ENCODE data around the gene BRIP1.

BRIP1 gene

GRCh38 chr17:61875285-61875684 lies 12.0 kb upstream of the BRIP1 start:
- TF ChIP-seq GATA3 (IDR thresholded peaks at IDR 0.05; ENCODE audit: low read depth, low read length) (no peak), GATA2 (IDR thresholded peaks at IDR 0.05; ENCODE audit: low read depth, low read length) (no peak)

DNA sequence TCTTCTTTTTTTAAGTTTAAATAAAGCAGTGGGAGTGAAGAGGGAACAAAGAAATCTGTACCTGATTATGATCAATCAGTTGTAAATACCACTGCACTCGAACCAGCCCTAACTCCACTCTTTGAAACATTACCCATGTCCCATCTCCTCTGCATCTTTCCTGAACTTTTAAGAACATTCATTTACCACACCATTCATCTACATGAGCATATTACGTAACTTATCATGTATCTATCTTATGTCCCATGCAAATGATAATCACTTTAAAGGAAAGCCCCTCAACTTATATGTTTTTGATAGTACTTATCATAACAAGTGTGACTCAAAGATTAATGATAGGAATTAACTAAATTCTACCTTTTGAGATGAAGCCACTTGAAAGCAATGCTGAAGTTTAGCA lies 10.7 kb upstream of the BRIP1 start:
- TF ChIP-seq GATA2 (IDR thresholded peaks at IDR 0.05; ENCODE audit: low read depth, low read length) (no peak), GATA3 (IDR thresholded peaks at IDR 0.05; ENCODE audit: low read depth, low read length) (no peak)

GRCh38 chr17:61872099-61872498 lies 8.8 kb upstream of the BRIP1 start:
- TF ChIP-seq GATA3 (IDR thresholded peaks at IDR 0.05; ENCODE audit: low read depth, low read length): no peak
- no peak for TF ChIP-seq GATA2 (IDR thresholded peaks at IDR 0.05; ENCODE audit: low read depth, low read length)

DNA sequence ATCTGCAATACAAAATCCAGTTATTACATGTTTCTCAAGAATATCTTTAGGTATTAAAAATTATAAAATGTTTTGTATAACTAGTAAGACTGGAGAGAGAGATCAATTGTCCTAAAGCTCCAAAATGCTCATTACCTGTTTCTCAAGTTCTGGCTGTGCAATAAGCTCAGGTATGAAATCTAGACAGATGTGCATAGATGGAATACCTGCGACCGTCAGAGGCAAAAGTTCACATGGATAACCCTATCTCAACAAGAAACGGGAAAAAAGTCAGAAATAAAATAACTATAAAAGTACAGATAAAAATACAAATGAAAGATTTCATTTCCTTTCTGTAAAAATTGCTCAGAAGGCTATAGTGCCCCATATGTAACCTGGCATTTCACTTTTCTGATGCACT lies 5.8 kb upstream of the BRIP1 start:
- TF ChIP-seq GATA2 (IDR thresholded peaks at IDR 0.05; ENCODE audit: low read depth, low read length) (no peak), GATA3 (IDR thresholded peaks at IDR 0.05; ENCODE audit: low read depth, low read length) (no peak)

DNA sequence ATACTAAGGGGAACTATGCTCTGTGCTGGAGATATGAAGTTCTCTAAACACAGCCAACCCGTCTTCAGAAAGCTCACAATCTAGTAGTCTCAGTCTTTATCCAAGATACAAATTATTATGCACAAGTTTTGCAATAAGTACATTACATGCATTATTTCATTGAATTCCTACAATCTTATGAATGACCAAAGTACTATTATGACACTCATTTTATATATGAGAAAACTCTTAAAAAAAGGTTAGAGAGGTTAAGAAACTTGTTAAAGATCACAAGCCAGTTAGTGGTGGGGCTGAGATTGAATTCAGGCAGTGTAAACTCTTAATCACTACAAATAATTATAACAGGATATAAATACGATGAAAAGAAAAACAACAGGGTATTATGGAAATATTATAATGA lies 4.7 kb upstream of the BRIP1 start:
- no peak for TF ChIP-seq GATA3 (IDR thresholded peaks at IDR 0.05; ENCODE audit: low read depth, low read length)
- no peak for TF ChIP-seq GATA2 (IDR thresholded peaks at IDR 0.05; ENCODE audit: low read depth, low read length)

DNA sequence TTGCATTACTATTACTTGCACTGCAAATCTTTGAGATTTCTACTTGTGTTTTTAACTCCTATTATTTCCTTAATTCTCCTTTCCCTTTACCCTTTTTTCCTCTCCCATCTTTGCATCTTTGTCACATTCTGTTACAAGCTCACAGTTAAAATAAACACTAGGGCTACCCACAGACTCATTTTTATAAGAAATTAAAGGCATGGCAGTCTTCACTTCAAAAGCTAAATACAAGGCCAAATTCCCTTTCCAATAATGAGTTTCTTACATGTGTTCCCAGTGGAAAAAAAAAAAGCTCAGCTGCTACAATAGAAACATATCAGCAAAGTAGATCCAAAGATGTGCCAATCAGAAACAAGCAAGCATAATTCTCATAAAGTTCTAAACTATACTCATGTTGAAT lies 3.7 kb upstream of the BRIP1 start:
- TF ChIP-seq GATA3 (IDR thresholded peaks at IDR 0.05; ENCODE audit: low read depth, low read length): no peak
- no peak for TF ChIP-seq GATA2 (IDR thresholded peaks at IDR 0.05; ENCODE audit: low read depth, low read length)

- TF ChIP-seq GATA2 (IDR thresholded peaks at IDR 0.05; ENCODE audit: low read depth, low read length): no peak
- TF ChIP-seq GATA3 (IDR thresholded peaks at IDR 0.05; ENCODE audit: low read depth, low read length): no peak
These were observed 436 bp upstream of the BRIP1 start for GRCh38 chr17:61863801-61864126.

DNA sequence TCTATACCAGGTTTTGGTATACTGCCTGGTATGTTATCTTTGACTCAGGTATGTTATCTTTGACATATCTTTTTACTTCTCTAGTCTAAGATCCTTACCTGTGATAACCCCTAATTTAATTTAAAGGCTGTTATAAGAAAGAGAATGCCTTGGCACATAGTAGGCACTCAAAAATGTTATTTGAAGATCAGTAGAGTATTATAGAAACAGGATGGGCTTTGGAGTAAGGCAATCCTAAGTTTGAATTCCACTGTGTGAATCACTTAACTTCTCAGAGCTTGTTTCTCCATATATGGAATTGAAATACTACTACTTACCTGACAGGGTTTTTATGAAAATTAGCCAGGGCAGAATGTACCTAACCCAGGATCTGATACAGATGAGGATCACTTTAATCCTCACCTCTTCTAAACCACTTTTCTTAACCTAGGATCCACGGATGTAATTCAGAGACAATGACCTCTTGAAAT lies 1.2 kb downstream of the BRIP1 start:
- TF ChIP-seq GATA3 (IDR thresholded peaks at IDR 0.05; ENCODE audit: low read depth, low read length): 0 out of 2 replicates have a peak, but pooled peaks have one; percentile 34
- TF ChIP-seq GATA2 (IDR thresholded peaks at IDR 0.05; ENCODE audit: low read depth, low read length): no peak

DNA sequence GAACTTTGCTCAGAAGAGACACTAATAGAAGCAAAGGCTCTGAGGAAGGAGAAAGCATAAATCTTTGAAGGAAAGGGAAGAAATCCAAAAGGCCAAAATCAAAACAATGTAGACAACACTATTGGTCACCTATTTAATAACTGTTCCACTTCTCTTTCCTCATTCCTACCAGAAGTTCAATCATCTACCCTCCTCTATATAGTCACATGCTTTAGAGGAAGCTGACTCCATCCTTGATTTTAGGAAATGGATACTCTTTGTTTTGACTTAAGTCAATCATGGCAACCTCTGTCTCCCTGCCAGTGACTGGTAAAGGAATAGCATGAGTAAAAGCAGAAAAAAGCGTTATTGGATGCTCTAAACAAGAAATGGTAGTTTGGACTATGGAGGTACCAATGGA lies 7.3 kb downstream of the BRIP1 start:
- TF ChIP-seq GATA3 (IDR thresholded peaks at IDR 0.05; ENCODE audit: low read depth, low read length): no peak
- TF ChIP-seq GATA2 (IDR thresholded peaks at IDR 0.05; ENCODE audit: low read depth, low read length): no peak

- TF ChIP-seq GATA2 (IDR thresholded peaks at IDR 0.05; ENCODE audit: low read depth, low read length) (no peak), GATA3 (IDR thresholded peaks at IDR 0.05; ENCODE audit: low read depth, low read length) (no peak)
These were observed 10.5 kb downstream of the BRIP1 start for GRCh38 chr17:61852857-61853256.

DNA sequence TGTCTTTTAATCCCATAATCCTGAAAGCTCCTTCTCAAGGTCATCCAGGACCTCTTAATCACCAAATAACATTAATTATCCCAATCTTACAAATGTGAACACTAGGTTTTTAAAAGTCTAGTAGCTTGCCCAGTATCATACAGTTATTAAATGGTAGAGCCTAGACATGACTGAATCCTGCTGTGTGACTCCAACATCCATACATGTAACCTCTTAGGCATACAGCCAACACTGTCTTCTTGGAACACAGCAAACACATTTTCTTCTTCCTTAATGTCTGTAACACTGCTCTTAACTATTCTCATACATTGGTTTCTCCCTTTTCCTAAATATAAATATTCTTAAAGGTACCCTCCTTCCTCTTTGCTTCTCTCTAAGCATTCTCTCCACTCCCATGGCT lies 13.7 kb downstream of the BRIP1 start:
- TF ChIP-seq GATA2 (IDR thresholded peaks at IDR 0.05; ENCODE audit: low read depth, low read length) (no peak), GATA3 (IDR thresholded peaks at IDR 0.05; ENCODE audit: low read depth, low read length) (no peak)

DNA sequence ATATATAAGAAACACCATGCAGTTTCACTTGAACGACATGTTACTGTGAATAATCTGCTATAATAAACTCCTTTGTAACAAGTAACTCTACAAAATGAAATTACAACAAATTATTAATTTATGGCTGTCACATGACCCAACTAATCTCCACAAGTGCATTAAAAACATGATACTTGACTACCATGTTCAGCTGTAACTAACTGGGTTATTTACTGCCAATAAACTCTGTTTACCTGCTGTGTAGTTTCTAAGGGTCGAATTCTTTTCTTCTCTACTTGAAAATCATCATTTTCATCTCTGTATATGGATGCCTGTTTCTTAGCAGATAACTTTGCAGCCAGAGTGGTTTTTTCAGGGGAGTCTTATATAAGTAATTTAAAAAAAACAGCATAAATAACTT lies 14.4 kb downstream of the BRIP1 start:
- TF ChIP-seq GATA2 (IDR thresholded peaks at IDR 0.05; ENCODE audit: low read depth, low read length) (no peak), GATA3 (IDR thresholded peaks at IDR 0.05; ENCODE audit: low read depth, low read length) (no peak)

- no peak for TF ChIP-seq GATA2 (IDR thresholded peaks at IDR 0.05; ENCODE audit: low read depth, low read length)
- no peak for TF ChIP-seq GATA3 (IDR thresholded peaks at IDR 0.05; ENCODE audit: low read depth, low read length)
These were observed 15.1 kb downstream of the BRIP1 start for GRCh38 chr17:61848247-61848646.

GRCh38 chr17:61847659-61848058 lies 15.7 kb downstream of the BRIP1 start:
- TF ChIP-seq GATA2 (IDR thresholded peaks at IDR 0.05; ENCODE audit: low read depth, low read length): no peak
- no peak for TF ChIP-seq GATA3 (IDR thresholded peaks at IDR 0.05; ENCODE audit: low read depth, low read length)

DNA sequence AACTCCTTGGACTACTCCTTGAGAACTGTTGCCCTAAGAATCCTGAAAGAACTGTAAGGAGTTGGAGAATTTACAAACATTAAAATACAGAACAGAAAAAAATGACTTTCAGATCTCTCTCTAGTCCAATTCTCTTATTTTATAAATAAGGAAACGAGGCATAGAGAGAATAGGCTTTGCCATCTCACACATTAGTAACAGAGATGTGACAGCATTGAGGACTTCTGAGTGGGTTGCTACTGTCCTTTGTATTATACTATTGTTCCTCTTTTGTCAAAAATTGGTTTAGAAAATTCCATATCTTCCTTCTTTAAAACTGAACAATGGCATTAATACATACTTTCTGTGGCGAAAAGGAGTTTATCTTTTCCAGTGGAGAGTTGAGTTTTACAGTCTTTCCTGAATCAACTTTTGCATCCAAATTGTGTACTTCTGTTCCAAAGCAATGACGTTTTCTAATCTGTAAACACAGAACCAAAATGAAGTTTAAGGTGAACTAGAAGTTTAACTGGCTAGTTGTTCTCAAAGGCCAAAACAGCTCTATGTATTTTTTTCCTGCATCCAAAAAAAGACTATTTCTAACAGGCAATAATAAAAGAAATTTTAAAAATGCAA lies 16.5 kb downstream of the BRIP1 start:
- TF ChIP-seq GATA3 (IDR thresholded peaks at IDR 0.05; ENCODE audit: low read depth, low read length) (no peak), GATA2 (IDR thresholded peaks at IDR 0.05; ENCODE audit: low read depth, low read length) (no peak)

GRCh38 chr17:61846088-61846487 lies 17.2 kb downstream of the BRIP1 start:
- TF ChIP-seq GATA3 (IDR thresholded peaks at IDR 0.05; ENCODE audit: low read depth, low read length) (no peak), GATA2 (IDR thresholded peaks at IDR 0.05; ENCODE audit: low read depth, low read length) (no peak)
